GM10847 (cell line): ENCODE data around the gene ERMARD.

Source experiments
- POLR2A ChIP-seq: IDR thresholded peaks from 2 replicates; pipeline ENCODE4 v1.6.1; 2011; ENCODE audit not compliant: insufficient read length; ENCODE audit errors: extremely low read depth

The ERMARD gene

DNA sequence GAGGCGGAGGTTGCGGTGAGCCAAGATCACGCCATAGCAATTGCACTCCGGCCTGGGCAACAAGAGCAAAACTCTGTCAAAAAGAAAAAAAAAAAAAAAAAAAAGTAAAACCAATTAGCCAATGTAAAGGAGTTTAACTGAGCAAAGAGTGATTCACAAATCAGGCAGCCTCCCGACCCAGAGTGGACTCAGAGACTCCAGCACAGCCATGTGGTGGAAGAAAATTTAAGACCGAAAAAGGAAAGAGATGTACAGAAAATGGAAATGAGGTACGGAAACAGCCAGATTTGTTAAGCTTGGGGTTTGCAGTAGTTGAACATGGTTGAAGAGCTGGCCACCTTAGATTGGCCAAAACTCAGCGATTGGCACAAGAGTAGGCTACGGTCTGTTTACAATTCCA, 51.4 kb downstream of the ERMARD start:
- no peak for TF ChIP-seq POLR2A

DNA sequence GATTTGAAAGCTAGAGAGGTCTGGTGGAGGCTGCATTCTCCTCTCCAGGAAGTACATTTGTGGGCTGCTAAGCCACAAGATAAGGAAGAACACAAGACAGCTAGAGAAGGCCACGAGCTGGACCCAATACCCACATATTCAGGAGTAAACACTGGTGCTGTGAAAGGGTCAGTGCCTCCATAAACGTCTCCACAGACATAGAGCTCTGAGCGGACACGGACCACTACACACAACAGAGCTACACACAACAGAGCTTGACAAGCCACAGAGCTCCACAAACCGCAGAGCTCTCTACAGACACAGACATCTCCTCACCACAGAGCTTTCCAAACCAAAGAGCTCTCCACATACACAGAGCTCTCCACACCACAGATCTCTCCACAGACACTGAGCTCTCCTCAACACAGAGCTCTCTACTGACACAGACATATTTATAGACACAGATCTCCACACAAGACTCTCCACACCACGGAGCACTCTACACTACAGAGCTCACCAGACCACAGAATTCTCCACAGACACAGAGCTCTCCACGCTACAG, 51.9 kb downstream of the ERMARD start:
- TF ChIP-seq POLR2A: no peak

DNA sequence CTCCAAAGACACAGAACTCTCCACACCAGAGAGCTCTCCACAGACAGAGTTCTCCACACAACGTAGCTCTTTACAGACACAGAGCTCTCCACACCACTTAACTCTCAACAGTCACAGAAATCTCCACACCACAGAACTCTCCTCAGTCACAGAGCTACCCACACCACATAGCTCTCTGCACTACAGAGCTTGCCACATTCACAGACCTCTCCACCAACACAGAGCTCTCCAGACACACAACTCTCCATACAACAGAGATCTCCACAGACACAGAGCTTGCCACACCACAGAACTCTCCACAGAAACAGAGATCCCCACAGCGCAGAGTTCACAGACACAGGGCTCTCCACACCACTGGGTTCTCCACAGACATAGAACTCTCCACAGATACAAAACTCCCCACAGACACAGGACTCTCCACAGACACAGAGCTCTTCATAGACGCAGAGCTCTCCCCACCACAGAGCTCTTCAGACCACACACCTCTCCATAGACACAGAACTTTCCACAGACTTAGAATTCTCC, 52.5 kb downstream of the ERMARD start:
- no peak for TF ChIP-seq POLR2A

DNA sequence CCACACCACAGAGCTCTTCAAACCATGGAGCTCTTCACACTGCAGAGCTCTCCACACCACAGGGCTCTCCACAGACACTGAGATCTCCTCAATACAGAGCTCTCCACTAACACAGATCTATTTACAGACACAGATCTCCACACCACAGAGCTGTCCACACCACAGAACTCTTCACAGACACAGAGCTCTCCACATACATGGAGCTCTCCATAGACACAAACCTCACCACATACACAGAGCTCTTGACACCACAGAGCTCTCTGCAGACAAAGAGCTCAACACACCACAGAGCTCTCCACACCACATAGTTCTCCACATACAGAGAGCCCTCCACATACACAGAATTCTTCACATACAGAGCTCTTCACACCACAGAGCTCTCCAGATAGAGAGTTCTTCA, 53.0 kb downstream of the ERMARD start:
- TF ChIP-seq POLR2A: no peak

DNA sequence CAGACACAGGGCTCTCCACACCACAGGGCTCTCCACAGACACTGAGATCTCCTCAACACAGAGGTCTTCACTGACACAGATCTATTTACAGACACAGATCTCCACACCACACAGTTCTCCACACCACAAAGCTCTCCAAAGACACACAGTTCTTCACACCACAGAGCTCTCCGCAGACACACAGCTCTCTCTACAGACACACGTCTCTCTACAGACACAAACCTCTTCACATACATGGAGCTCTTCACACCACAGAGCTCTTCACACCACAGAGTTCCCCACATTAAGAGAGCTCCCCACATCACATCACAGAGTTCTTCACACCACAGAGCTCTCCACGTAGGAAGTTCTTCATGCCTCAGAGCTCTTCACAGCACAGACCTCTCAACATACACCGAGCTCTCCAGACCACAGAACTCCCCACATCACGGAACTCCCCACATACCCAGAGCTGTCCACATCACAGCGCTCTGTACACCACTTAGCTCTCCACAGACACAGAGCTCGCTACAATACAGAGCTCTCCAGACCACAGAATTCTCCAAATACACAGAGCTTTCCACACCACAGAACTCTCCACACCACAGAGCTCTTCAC, 53.9 kb downstream of the ERMARD start:
- TF ChIP-seq POLR2A: no peak

DNA sequence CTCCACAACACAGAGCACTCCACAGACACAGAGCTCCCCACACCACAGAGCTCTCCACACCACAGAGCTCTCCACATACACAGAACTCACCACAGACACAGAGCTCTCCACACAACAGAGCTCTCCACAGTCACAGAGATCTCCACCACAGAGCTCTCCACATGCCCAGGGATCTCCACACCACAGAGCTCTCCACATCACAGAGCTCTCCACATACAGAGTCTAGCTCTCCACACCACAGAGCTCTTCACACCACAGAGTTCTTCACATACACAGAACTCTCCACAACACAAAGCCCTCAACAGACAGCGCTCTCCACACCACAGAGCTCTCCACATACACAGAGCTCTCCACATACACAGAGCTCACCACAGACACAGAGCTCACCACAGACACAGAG, 55.3 kb downstream of the ERMARD start:
- no peak for TF ChIP-seq POLR2A

DNA sequence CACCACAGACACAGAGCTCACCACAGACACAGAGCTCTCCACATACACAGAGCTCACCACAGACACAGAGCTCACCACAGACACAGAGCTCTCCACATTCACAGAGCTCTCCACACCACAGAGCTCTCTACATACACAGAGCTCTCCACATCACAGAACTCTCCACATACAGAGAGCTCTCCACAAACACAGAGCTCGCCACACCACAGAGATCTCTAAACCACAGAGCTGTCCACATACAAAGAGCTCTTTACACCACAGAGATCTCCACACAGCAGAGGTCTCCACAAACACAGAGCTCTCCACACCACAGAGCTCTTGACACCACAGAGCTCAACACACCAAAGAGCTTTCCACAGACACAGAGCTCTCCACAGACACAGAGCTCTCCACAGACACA, 55.8 kb downstream of the ERMARD start:
- TF ChIP-seq POLR2A: no peak

DNA sequence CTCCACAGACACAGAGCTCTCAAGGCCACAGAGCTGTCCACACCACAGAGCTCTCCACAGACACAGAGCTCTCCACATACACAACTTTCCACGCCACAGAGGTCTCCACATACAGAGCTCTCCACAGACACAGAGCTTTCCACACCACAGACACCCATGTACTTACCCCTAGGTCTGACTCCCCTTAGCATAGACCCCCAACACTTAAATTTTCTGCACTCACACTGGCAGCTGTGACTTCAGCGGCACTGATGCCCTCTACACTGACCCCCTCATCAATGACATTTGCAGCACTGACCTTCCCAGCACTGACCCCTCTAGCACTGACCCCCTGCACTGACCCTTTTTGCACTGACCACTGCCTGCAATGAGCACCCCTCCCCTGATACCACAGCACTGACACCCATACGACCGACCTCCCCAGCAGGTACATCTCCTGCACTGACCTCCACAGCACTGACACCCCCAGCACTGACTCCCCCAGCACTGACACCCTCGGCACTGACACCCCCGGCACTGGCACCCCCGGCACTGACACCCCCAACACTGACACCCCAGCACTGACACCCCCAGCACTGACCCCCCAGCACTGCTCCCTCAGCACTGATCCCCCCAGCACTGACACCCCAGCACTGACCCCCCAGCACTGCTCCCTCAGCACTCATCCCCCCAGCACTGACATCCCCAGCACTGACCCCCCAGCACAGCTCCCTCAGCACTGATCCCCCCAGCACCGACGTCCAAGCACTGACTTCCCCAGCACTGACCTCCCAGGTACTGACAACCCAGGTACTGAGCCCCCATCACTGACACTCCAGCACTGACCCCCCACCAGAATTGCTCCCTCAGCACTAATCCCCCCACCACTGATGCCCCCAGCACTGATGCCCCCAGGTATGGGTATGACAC, 56.5 kb downstream of the ERMARD start:
- no peak for TF ChIP-seq POLR2A

DNA sequence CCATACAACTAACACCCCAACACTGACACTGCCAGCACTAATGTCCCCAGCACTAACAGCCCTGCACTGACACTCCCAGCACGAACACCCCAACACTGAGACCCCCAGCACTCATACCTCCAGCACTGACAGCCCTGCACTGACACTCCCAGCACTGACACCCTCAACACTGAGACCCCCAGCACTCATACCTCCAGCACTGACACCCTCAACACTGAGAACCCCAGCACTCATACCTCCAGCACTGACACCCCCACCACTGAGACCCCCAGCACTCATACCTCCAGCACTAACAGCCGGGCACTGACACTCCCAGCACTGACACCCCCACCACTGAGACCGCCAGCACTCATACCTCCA, 57.2 kb downstream of the ERMARD start:
- TF ChIP-seq POLR2A: no peak

DNA sequence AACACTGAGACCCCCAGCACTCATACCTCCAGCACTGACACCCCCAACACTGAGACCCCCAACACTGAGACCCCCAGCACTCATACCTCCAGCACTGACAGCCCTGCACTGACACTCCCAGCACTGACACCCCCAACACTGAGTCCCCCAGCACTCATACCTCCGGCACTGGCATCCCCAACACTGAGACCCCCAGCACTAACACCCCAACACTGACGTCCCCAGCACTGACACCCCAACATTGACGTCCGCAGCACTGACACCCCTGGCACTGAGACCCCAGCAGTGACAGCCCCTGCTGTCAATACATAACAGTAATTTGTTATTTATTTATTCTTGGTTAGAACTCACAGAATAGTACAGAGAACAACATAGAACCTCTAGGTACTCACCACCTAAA, 58.0 kb downstream of the ERMARD start:
- TF ChIP-seq POLR2A: no peak

DNA sequence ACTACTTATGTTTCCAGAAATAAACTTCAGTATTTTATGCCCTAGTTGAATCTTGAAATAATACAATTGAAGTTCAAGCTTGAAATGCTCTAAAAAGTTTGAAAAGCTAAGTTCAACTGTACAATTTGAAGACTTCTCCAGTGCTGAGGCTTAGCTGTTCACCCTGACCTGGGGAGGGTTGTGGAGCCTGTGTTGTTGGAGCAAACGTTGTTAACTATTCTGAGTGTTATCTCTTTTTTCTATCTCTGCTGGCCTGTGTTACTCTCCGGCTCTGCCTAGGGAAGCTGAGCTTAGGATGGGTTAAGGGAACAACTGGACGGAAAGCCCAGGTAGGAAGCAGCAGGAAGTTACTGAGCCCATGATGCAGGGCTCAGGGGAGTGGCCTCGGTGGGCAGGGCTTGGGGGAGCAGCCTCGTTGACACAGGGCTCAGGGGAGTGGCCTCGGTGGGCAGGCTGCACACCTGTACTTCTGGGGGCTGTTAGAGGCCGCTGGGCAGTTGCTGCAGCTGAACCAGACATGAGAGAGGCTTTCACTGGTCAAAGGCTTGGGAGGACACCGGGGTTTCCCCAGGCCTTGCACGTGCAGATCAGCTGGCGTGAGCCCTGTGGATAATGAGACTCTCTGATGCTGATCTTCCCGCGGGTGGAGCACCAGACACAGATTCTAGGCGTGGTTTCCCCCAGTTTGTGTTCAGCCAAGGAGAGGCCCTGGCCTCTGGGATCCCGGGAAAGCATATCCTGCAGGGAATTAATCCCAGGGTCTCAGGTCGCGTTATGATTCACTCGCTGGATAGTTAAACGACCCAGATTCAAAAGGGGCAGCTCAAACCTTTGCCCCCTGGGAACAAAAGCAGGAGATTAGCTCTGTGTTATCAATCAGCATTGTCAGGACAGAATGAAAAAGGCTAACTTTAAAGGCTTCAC, 58.9 kb downstream of the ERMARD start:
- TF ChIP-seq POLR2A: no peak

DNA sequence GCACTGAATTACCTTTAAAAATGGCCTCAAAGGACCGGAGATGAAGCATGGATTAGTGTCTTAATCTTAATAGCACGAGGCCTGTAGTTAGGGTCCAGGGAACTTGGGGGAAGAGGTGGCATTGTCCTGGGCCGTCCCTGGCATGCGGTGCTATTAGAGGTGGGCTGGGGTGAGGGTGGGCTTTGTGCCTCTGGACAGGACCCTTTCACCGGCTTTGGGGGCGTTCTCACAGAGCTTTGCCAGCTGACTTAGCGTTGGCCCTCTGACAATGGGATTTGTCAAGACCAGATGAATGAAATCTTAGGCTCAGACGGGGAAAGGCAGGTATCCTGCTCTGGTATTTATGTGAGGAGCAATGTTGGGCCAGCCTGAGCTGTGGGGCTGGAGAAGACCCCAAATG, 59.6 kb downstream of the ERMARD start:
- no peak for TF ChIP-seq POLR2A

DNA sequence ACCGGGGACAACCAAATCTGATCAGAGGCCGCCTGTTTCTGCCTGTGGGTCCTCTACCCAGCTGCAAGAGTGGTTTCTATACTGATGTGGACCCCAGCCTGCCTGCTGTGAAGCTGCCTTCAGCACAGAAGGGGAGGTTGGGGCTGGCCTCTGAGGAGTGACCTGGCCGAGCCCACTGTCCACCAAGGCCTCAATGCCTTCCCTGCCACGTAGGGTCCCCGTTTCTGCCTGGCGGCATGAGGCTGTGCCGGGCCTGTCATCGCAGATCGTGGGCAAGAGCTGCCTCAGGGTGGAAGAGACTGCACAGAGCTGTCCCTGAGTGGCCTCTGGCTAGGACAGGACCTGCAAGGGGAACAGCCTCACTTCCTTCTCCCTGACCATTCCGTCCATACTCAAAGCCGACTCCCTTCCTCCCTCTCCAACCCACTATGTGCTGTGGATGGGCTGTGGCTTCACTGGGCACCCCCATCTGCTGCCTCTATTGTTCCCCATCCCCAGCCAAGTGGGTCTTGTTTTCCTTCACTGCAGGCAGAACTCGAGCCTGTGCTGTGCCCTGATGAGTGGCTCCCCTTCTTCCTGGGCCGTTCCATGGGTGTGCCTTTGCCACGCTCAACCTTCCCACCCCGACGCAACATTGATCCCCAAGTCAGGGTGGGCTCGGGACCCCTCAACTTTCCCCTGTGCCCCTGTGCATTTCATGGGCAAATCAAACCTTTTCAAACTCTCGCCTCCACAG, 60.3 kb downstream of the ERMARD start:
- no peak for TF ChIP-seq POLR2A

DNA sequence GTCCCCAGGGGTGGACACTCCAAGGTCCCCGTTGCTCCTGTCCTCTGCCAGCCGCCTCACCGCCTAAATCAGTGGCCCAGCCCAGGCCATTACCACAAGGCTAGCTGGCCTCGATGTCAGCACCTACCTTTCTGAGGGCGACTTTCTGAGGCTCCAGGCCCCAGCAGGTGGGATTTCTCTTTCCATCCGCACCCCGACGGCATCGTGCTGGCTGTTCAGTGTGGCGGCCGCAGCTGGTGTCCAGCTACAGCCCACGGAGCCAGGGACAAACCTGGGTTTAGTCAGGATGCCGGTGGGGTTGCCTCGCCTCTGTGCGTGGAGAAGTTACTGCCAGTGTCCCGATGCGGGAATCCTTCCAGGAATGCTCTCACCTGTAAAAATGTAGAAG, 60.8 kb downstream of the ERMARD start:
- no peak for TF ChIP-seq POLR2A

DNA sequence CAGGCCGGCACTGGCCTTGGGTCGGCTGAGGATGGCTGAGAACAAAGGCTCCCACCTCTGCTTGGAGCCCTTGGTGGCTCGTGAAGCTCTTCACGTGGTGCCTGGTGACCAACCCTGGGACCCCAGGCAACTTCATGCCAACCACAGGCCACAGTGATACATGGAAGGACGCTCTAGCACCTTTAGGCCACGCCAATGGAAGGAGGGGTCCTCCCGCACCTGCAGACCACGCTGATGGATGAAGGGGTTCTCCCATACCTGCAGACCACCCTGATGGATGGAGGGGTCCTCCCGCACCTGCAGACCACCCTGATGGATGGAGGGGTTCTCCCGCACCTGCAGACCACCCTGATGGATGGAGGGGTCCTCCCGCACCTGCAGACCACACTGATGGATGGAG, 62.5 kb downstream of the ERMARD start:
- TF ChIP-seq POLR2A: no peak
